Neuronal stem cell (in vitro differentiated cells): ENCODE data around the gene PHACTR4.
A peak's percentile ranks its signal among the peaks of the same experiment; 100 is the strongest.
"Not testable (repeated sequence)": the region's sequence is repeated elsewhere in the genome, so short reads cannot be mapped to it uniquely, and the experiment has no call there.

Experiments used
- DNase-seq: peaks from one replicate; pipeline ENCODE4 v3.0.0-alpha.2; 2013; ENCODE audit warnings: low spot score
- H2AFZ ChIP-seq: one replicate; pipeline ENCODE4 v1.6.1; 2013; ENCODE audit warnings: mild to moderate bottlenecking, low read length, inconsistent platforms
- H2AK5ac ChIP-seq: 2 replicates; pipeline ENCODE4 v1.6.1; 2013; ENCODE audit warnings: low read depth, mild to moderate bottlenecking, inconsistent platforms, low read length, moderate library complexity, mixed read lengths
- H2BK120ac ChIP-seq: 2 replicates; pipeline ENCODE4 v1.6.1; 2013; ENCODE audit warnings: low read depth, mild to moderate bottlenecking, inconsistent platforms, low read length, moderate library complexity, mixed read lengths
- H2BK12ac ChIP-seq: one replicate; pipeline ENCODE4 v1.6.1; 2013; ENCODE audit warnings: low read length, inconsistent platforms
- H2BK15ac ChIP-seq: 2 replicates; pipeline ENCODE4 v1.6.1; 2013; ENCODE audit warnings: mild to moderate bottlenecking, low read length, inconsistent platforms, mixed read lengths
- H2BK5ac ChIP-seq: one replicate; pipeline ENCODE4 v1.6.1; 2013; ENCODE audit warnings: inconsistent platforms, mild to moderate bottlenecking, low read length, moderate library complexity
- H3K14ac ChIP-seq: one replicate; pipeline ENCODE4 v1.6.1; 2013; ENCODE audit warnings: low read length, inconsistent platforms
- H3K18ac ChIP-seq: 2 replicates; pipeline ENCODE4 v1.6.1; 2013; ENCODE audit warnings: low read length, inconsistent platforms
- H3K23ac ChIP-seq: 2 replicates; pipeline ENCODE4 v1.6.1; 2013; ENCODE audit warnings: low read depth, mild to moderate bottlenecking, mixed read lengths, low read length, inconsistent platforms; ENCODE audit not compliant: poor library complexity
- H3K27ac ChIP-seq: replicated peaks from 3 replicates; pipeline ENCODE4 v1.5.1; 2013; ENCODE audit warnings: low read length, inconsistent platforms
- H3K27me3 ChIP-seq, 3 experiments: 2 replicates each; pipeline ENCODE4 v1.6.1; 2013; ENCODE audit warnings: low read length in 3 of 3, mild to moderate bottlenecking in 2 of 3, inconsistent platforms in 1 of 3, low read depth in 1 of 3, mixed read lengths in 1 of 3, moderate library complexity in 1 of 3; ENCODE audit not compliant: control insufficient read depth in 3 of 3, insufficient read depth in 3 of 3
- H3K36me3 ChIP-seq, 2 donors: replicated peaks in 1 of 2; 2 replicates each; pipeline ENCODE4 v1.6.1; 2013; ENCODE audit warnings: low read length in 2 of 2; ENCODE audit not compliant: control insufficient read depth in 2 of 2, insufficient read depth in 2 of 2
- H3K4ac ChIP-seq: 2 replicates; pipeline ENCODE4 v1.6.1; 2013; ENCODE audit warnings: inconsistent platforms, mild to moderate bottlenecking, low read length, moderate library complexity
- H3K4me1 ChIP-seq, 2 donors: 1 replicate in 1 of 2; 2 replicates in 1 of 2; pipeline ENCODE4 v1.6.1; 2013; ENCODE audit warnings: low read length in 2 of 2, low read depth in 1 of 2; ENCODE audit not compliant: control insufficient read depth in 2 of 2, insufficient read depth in 1 of 2
- H3K4me2 ChIP-seq: one replicate; pipeline ENCODE4 v1.6.1; 2013; ENCODE audit warnings: mild to moderate bottlenecking, low read length, inconsistent platforms; ENCODE audit not compliant: insufficient read depth, poor library complexity, severe bottlenecking
- H3K4me3 ChIP-seq, 2 donors: 2 replicates each; pipeline ENCODE4 v1.5.1; 2013; ENCODE audit warnings: low read length in 2 of 2, mild to moderate bottlenecking in 2 of 2, inconsistent platforms in 1 of 2, moderate library complexity in 1 of 2
- H3K79me1 ChIP-seq: one replicate; pipeline ENCODE4 v1.6.1; 2013; ENCODE audit warnings: low read depth, mild to moderate bottlenecking, inconsistent platforms, low read length, moderate library complexity
- H3K9ac ChIP-seq: one replicate; pipeline ENCODE4 v1.6.1; 2013; ENCODE audit warnings: mild to moderate bottlenecking, low read depth, low read length, inconsistent platforms; ENCODE audit not compliant: poor library complexity
- H3K9me3 ChIP-seq, 2 donors: replicated peaks in 1 of 2; 2 replicates each; pipeline versions ENCODE3 to v1.6.1; 2013; ENCODE audit warnings: low read length in 2 of 2, mild to moderate bottlenecking in 2 of 2, inconsistent platforms in 1 of 2, low read depth in 1 of 2, mixed read lengths in 1 of 2, moderate library complexity in 1 of 2; ENCODE audit not compliant: control insufficient read depth in 2 of 2, insufficient read depth in 1 of 2
- H4K8ac ChIP-seq: one replicate; pipeline ENCODE4 v1.6.1; 2013; ENCODE audit warnings: low read depth, mild to moderate bottlenecking, inconsistent platforms, low read length, moderate library complexity
- H4K91ac ChIP-seq: one replicate; pipeline ENCODE4 v1.6.1; 2013; ENCODE audit warnings: low read length, low read depth, mild to moderate bottlenecking, inconsistent platforms; ENCODE audit not compliant: poor library complexity
- WGBS, 2 donors: extraction: QIAGEN DNeasy Blood & Tissue Kit; methylation state at CpG; one replicate each; pipeline ENCODE4 v1.1.7; 2013; ENCODE audit warnings: missing lambda C conversion rate in 2 of 2, mixed read lengths in 1 of 2; ENCODE audit not compliant: insufficient read length in 2 of 2, insufficient replicate concordance in 1 of 2; ENCODE audit errors: extremely low coverage in 2 of 2; 5-methylcytosine and 5-hydroxymethylcytosine counted together

PHACTR4 gene

DNA sequence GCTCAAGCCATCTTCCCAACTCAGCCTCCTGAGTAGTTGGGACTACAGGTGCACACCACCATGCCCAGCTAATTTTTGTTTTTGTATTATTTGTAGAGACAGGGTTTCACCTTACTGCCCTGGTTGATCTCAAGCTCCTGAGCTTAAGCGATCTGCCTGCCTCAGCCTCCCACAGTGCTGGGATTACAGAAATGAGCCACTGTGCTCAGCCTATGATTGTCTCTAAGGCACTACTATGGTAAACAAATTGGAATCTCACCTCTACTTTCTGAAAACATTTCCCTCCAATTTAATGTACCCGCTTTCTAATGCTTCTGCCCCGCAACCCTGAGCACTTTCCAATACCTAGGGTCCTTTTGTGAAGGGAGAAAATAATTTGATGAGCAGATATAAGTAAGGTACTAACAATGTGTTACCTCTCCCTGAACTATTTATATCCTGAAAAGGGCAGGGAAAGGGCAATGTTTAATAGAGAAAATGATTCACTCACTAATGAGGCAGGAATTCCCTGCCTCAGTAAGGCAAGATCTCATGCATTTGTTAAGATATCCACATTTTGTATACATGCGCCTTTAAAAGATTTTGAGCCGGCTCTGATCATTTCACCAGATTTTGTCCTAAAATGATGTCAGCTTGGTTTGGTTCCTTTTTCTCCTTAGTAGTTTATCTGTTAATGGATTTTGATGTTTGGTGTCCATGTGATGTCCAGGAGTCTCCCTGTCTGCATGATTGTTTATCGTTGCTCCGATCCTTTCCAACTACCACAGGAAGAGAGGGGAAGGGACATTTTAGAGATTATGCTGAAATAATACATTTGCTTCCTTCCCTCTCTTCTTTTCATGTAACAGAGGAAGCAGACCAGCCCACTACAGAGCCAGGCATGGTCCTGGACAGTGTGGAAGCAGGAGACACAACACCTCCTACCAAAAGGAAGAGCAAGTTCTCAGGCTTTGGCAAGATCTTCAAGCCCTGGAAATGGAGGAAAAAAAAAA lies 89.0 kb downstream of the PHACTR4 start:
- Histone ChIP-seq H3K14ac (no peak overlapping the region), H2BK12ac (no peak overlapping the region), H3K9me3 (no peaks in the 10 kb centered on the region), H3K23ac (no peak overlapping the region), H3K79me1 (peaks cover 1% of the 10 kb centered on the region), H4K8ac (no peak overlapping the region), H2BK5ac (no peak overlapping the region), H2BK15ac (no peak overlapping the region), H3K27me3 (no peaks in the 10 kb centered on the region), H2AK5ac (no peak overlapping the region), H3K27ac (no peak overlapping the region), H3K9ac (no peak overlapping the region), H3K36me3 (peaks cover 0 to 60% of the 10 kb centered on the region in 2 donors), H2BK120ac (no peak overlapping the region), H3K4ac (no peak overlapping the region), H3K4me2 (no peak overlapping the region), H3K18ac (no peak overlapping the region), H2AFZ (no peak overlapping the region), H4K91ac (no peak overlapping the region), H3K4me1 (no peaks in the 10 kb centered on the region), H3K4me3 (no peak overlapping the region)
- no peak for DNase-seq
- WGBS, 2 donors, result no CpG with 5 or more reads among the region's 7 CpGs

DNA sequence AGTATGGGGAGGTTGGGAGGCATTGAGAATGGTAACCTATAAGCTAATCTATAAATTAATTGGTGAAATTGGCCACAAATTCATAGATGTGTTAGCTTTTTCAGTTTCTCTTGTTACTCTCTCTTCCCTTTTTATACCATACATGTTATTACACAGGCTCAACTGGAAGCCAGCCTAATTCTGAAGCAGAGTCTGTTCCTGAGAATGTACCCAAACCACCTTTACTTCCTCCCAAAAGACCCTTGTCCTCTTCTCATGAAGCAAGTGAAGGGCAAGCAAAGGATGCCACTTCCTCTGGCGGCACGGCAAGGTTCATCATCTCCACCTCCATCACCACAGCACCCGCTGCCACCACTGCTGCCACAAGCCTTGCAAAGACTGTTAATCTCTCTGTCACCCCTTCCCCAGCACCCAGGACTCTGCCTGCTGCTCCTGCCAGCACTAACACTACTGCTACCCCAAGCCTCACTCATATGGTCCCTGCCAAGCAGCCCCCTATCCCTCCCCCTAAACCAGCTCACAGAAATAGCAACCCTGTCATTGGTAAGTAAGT lies 96.8 kb downstream of the PHACTR4 start:
- Histone ChIP-seq H2BK120ac (no peak overlapping the region), H3K4me1 (no peaks in the 10 kb centered on the region), H3K9me3 (no peaks in the 10 kb centered on the region), H3K14ac (no peak overlapping the region), H2BK12ac (no peak overlapping the region), H3K9ac (no peak overlapping the region), H4K8ac (peak overlapping the region; percentile 72), H3K27me3 (no peaks in the 10 kb centered on the region), H2AK5ac (no peak overlapping the region), H3K4me2 (no peak overlapping the region), H3K18ac (no peak overlapping the region), H3K27ac (no peak overlapping the region), H2BK15ac (no peak overlapping the region), H2BK5ac (peak overlapping the region; percentile 24), H3K4me3 (no peak overlapping the region), H3K36me3 (peaks cover 9 to 92% of the 10 kb centered on the region in 2 donors), H3K23ac (peak overlapping the region; percentile 73), H3K4ac (no peak overlapping the region), H2AFZ (no peak overlapping the region), H4K91ac (no peak overlapping the region), H3K79me1 (no peaks in the 10 kb centered on the region)
- WGBS, 2 donors, result no CpG with 5 or more reads among the region's 3 CpGs
- no peak for DNase-seq

- peaks cover 17 to 91% of the 10 kb centered on the region in 2 donors for H3K36me3 ChIP-seq
- H2BK12ac ChIP-seq, result no peak overlapping the region
- H2BK120ac ChIP-seq, result no peak overlapping the region
- H3K23ac ChIP-seq, result no peak overlapping the region
- no peak overlapping the region for H4K91ac ChIP-seq
- no peak for DNase-seq
- no peak overlapping the region for H2AK5ac ChIP-seq
- H3K4ac ChIP-seq, result no peak overlapping the region
- no peaks in the 10 kb centered on the region for H3K79me1 ChIP-seq
- H3K4me1 ChIP-seq, result no peaks in the 10 kb centered on the region
- H3K27me3 ChIP-seq, result no peaks in the 10 kb centered on the region
- H2AFZ ChIP-seq, result no peak overlapping the region
- no peaks in the 10 kb centered on the region for H3K9me3 ChIP-seq
- H3K4me3 ChIP-seq, result no peak overlapping the region
- no peak overlapping the region for H3K9ac ChIP-seq
- H3K4me2 ChIP-seq, result no peak overlapping the region
- H4K8ac ChIP-seq, result no peak overlapping the region
- H3K14ac ChIP-seq, result no peak overlapping the region
- no peak overlapping the region for H3K27ac ChIP-seq
- H2BK15ac ChIP-seq, result no peak overlapping the region
- no CpG with 5 or more reads among the region's 2 CpGs for WGBS, 2 donors
- H3K18ac ChIP-seq, result no peak overlapping the region
- H2BK5ac ChIP-seq, result no peak overlapping the region
Measured at GRCh38 chr1:28470146-28470545, 100.6 kb downstream of the PHACTR4 start.

DNA sequence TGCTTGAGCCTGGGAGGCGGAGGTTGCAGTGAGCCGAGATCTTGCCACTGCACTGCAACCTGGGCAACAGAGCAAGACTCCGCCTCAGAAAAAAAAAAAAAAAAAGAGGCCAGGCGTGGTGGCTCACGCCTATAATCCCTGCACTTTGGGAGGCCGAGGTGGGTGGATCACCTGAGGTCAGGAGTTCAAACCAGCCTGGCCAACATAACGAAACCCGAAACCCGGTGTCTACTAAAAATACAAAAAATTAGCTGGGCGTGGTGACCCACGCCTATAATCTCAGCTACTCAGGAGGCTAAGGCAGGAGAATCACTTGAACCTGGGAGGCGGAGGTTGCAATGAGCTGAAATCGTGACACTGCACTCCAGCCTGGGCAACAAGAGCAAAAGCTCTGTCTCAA lies 110.0 kb downstream of the PHACTR4 start:
- H2AFZ ChIP-seq, H3K4me1 ChIP-seq, H3K27ac ChIP-seq, H2BK5ac ChIP-seq, H2BK120ac ChIP-seq, H3K4ac ChIP-seq, H4K91ac ChIP-seq, H3K14ac ChIP-seq, H2AK5ac ChIP-seq, H3K79me1 ChIP-seq, H2BK12ac ChIP-seq, H3K18ac ChIP-seq, DNase-seq, H3K9ac ChIP-seq, H2BK15ac ChIP-seq, H4K8ac ChIP-seq, H3K4me2 ChIP-seq, H3K9me3 ChIP-seq, H3K27me3 ChIP-seq, H3K4me3 ChIP-seq, H3K23ac ChIP-seq: not testable (repeated sequence)
- H3K36me3 ChIP-seq, result peaks cover 25 to 96% of the 10 kb centered on the region in 2 donors
- no CpG with 5 or more reads among the region's 13 CpGs for WGBS, 2 donors
